HEK293T (cell line): Measurements from ENCODE around the gene STOML2.

ENCODE experiments used
- ARNT ChIP-seq: fragments of 450-650 bp; IDR thresholded peaks from 2 replicates; pipeline ENCODE4 v1.6.1; 2017; ENCODE audit warnings: mild to moderate bottlenecking
- BHLHE40 ChIP-seq: fragments of 450-650 bp; IDR thresholded peaks from 2 replicates; pipeline ENCODE4 v1.6.1; 2016; ENCODE audit warnings: mild to moderate bottlenecking, moderate library complexity, borderline replicate concordance
- ELF4 ChIP-seq: fragments of 450-650 bp; IDR thresholded peaks from 2 replicates; pipeline ENCODE4 v1.6.1; 2017; ENCODE audit warnings: antibody characterized with exemption
- FOXA1 ChIP-seq: fragments of 450-650 bp; IDR thresholded peaks from 2 replicates; pipeline ENCODE4 v1.6.1; 2016; ENCODE audit warnings: mild to moderate bottlenecking
- FOXK2 ChIP-seq: fragments of 450-650 bp; IDR thresholded peaks from 2 replicates; pipeline ENCODE4 v1.6.1; 2016; ENCODE audit warnings: mild to moderate bottlenecking
- FOXM1 ChIP-seq: fragments of 450-650 bp; IDR thresholded peaks from 2 replicates; pipeline ENCODE4 v1.6.1; 2017; ENCODE audit warnings: mild to moderate bottlenecking, borderline replicate concordance
- L3MBTL2 ChIP-seq: fragments of 450-650 bp; conservative IDR thresholded peaks from 2 replicates; pipeline ENCODE4 v1.6.1; 2016; ENCODE audit warnings: mild to moderate bottlenecking
- LEF1 ChIP-seq: fragments of 450-650 bp; IDR thresholded peaks from 2 replicates; pipeline ENCODE4 v1.6.1; 2017; ENCODE audit warnings: mild to moderate bottlenecking, borderline replicate concordance
- NFRKB ChIP-seq: fragments of 450-650 bp; IDR thresholded peaks from 2 replicates; pipeline ENCODE4 v1.6.1; 2016; ENCODE audit warnings: mild to moderate bottlenecking, moderate library complexity
- PKNOX1 ChIP-seq: fragments of 450-650 bp; IDR thresholded peaks from 2 replicates; pipeline ENCODE4 v1.6.1; 2016
- SP1 ChIP-seq: fragments of 450-650 bp; IDR thresholded peaks from 2 replicates; pipeline ENCODE4 v1.6.1; 2017
- SUZ12 ChIP-seq: fragments of 450-650 bp; IDR thresholded peaks from 2 replicates; pipeline ENCODE4 v1.6.1; 2016; ENCODE audit warnings: mild to moderate bottlenecking
- TARDBP ChIP-seq: fragments of 450-650 bp; IDR thresholded peaks from 2 replicates; pipeline ENCODE4 v1.6.1; 2016
- ZNF384 ChIP-seq: fragments of 450-650 bp; IDR thresholded peaks from 2 replicates; pipeline ENCODE4 v1.6.1; 2016

GRCh38 chr9:35105571-35106342 lies 2.8 kb upstream of the STOML2 start:
- TF ChIP-seq FOXA1 (no peak), TARDBP (no peak), FOXK2 (no peak), ZNF384 (no peak), FOXM1 (no peak), SP1 (no peak), L3MBTL2 (no peak), NFRKB (no peak), SUZ12 (no peak), BHLHE40 (no peak), ELF4 (no peak), PKNOX1 (no peak), LEF1 (no peak), ARNT (no peak)
